Muscle of leg (tissue), 11 donors: ENCODE data around the gene ABCG4. TPM values are rescaled to one million over a fixed set of nuclear protein-coding genes. Genes with fewer than 3 reads are reported as not detected.
A peak's percentile ranks its signal among the peaks of the same experiment; 100 is the strongest.
"Not testable (repeated sequence)": the region's sequence is repeated elsewhere in the genome, so short reads cannot be mapped to it uniquely, and the experiment has no call there.

Source experiments
- DNase-seq: peaks from one replicate; pipeline ENCODE4 v3.0.0; 2013
- H3K27ac ChIP-seq: one replicate; pipeline ENCODE4 v1.5.1; 2013; ENCODE audit warnings: mild to moderate bottlenecking, low read length, control low read depth
- H3K27me3 ChIP-seq: one replicate; pipeline ENCODE4 v1.6.1; 2013; ENCODE audit warnings: low read length; ENCODE audit not compliant: control insufficient read depth, insufficient read depth
- H3K36me3 ChIP-seq: one replicate; pipeline ENCODE4 v1.6.1; 2013; ENCODE audit warnings: low read length; ENCODE audit not compliant: control insufficient read depth, insufficient read depth
- H3K4me1 ChIP-seq: one replicate; pipeline ENCODE4 v1.6.1; 2013; ENCODE audit warnings: low read length; ENCODE audit not compliant: control insufficient read depth, insufficient read depth
- H3K4me3 ChIP-seq: one replicate; pipeline ENCODE4 v1.5.1; 2013; ENCODE audit warnings: low read length, control low read depth
- H3K9me3 ChIP-seq: replicated peaks from 2 replicates; pipeline ENCODE4 v1.6.1; 2013; ENCODE audit warnings: low read depth, low read length; ENCODE audit not compliant: control insufficient read depth
- WGBS: methylation state at CpG from one replicate; pipeline ENCODE4 v1.1.5; 2013; ENCODE audit warnings: missing lambda C conversion rate; ENCODE audit not compliant: insufficient coverage; 5-methylcytosine and 5-hydroxymethylcytosine counted together
- polyA plus RNA-seq, 8 donors: library from polyadenylated mRNA; unstranded; fragments of 120-200 nt; gene quantifications; one replicate each; pipeline versions ENCODE4 v1.2.1 to v1.2.3, GENCODE V29; 2013; ENCODE audit warnings: inconsistent platforms in 1 of 8, low replicate concordance in 1 of 8; ENCODE audit not compliant: insufficient read length in 8 of 8, insufficient read depth in 1 of 8
- total RNA-seq: library from RNA; stranded (reverse); fragments of 120-200 nt; gene quantifications from one replicate; pipeline ENCODE4 v1.2.4, GENCODE V29; 2013

Gene ABCG4
- total and polyA plus RNA-seq, 9 donors, result 0.13 to 0.60 (median 0.26) TPM

- peaks cover 50% of the 10 kb centered on the region for H3K36me3 ChIP-seq
Measured at GRCh38 chr11:119126675-119127268, 22.1 kb upstream of the ABCG4 start.

GRCh38 chr11:119130662-119131061 lies 18.2 kb upstream of the ABCG4 start:
- Histone ChIP-seq H3K27ac (no peak overlapping the region), H3K9me3 (no peaks in the 10 kb centered on the region), H3K4me3 (no peak overlapping the region), H3K36me3 (peaks cover 62% of the 10 kb centered on the region), H3K27me3 (no peaks in the 10 kb centered on the region), H3K4me1 (no peaks in the 10 kb centered on the region)
- DNase-seq, result no peak
- 62% methylated on average over 2 of the region's 3 CpGs for WGBS

More at GRCh38 chr11:119126675-119127268, 22.1 kb upstream of the ABCG4 start:
- Histone ChIP-seq H3K27ac (peak overlapping the region; percentile 54), H3K9me3 (no peaks in the 10 kb centered on the region), H3K4me3 (no peak overlapping the region), H3K27me3 (no peaks in the 10 kb centered on the region), H3K4me1 (peaks cover 8% of the 10 kb centered on the region)
- peak; percentile 50 for DNase-seq
- 20% methylated on average over 1 of the region's 5 CpGs for WGBS

DNA sequence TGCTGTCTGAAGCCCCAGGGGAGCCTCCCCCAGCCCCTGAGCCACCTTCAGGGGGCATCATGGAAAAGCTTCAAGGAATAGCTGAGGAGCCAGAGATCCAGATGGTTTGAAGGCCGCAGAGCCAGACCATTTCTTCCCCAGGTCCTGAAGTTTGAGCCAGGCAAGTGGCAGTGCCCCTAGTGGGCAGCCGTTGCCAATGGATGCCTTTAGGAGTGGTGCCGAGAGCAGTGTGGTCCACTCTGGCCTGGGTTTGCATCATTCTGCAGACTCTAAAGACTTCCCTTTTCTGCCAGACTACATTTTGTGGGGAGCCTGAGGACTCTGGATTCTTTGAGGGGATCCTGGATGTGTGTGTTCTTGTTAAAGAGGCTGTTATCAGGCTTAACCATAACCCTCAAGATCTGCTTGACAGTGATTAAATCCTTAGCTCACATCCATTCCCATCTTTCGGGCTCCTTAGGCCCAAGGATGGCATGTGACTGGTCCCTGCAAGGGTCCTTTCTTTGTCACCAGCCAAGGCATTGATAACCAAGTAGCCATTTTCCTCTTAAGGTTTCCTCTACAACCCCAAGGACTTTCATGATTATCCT lies 14.4 kb upstream of the ABCG4 start:
- Histone ChIP-seq H3K4me1 (no peaks in the 10 kb centered on the region), H3K9me3 (no peaks in the 10 kb centered on the region), H3K36me3 (peaks cover 45% of the 10 kb centered on the region), H3K27me3 (no peaks in the 10 kb centered on the region), H3K4me3 (no peak overlapping the region), H3K27ac (no peak overlapping the region)
- 63% methylated on average over 3 of the region's 4 CpGs for WGBS
- DNase-seq, result no peak

DNA sequence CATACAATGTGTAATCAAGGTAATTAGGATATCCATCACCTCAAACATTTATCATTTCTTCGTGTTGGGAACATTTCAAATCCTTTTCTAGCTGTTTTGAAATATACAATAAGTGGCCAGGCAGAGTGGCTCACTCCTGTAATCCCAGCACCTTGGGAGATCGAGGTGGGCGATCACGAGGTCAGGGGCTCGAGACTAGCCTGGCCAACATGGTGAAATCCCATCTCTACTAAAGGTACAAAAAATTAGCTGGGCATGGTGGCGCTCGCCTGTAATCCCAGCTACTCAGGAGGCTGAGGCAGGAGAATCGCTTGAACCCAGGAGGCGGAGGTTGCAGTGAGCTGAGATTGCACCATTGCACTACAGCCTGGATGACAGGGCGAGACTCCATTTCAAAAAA lies 9.6 kb upstream of the ABCG4 start:
- not testable (repeated sequence) for H3K27me3 ChIP-seq, H3K4me1 ChIP-seq, H3K27ac ChIP-seq, DNase-seq, H3K36me3 ChIP-seq, H3K9me3 ChIP-seq, H3K4me3 ChIP-seq
- WGBS, result no CpG with 5 or more reads among the region's 10 CpGs

- peak; percentile 70 for DNase-seq
- Histone ChIP-seq H3K9me3 (no peaks in the 10 kb centered on the region), H3K4me3 (no peak overlapping the region), H3K27me3 (peaks cover 31% of the 10 kb centered on the region), H3K4me1 (peaks cover 15% of the 10 kb centered on the region), H3K36me3 (no peaks in the 10 kb centered on the region), H3K27ac (no peak overlapping the region)
- WGBS, result 0% methylated on average over 1 of the region's 7 CpGs
Measured at GRCh38 chr11:119144825-119145486, 3.9 kb upstream of the ABCG4 start.

- Histone ChIP-seq H3K4me1 (peaks cover 16% of the 10 kb centered on the region), H3K4me3 (no peak overlapping the region), H3K27me3 (peaks cover 37% of the 10 kb centered on the region), H3K9me3 (no peaks in the 10 kb centered on the region), H3K27ac (no peak overlapping the region), H3K36me3 (no peaks in the 10 kb centered on the region)
- DNase-seq, result no peak
- WGBS, result 57% methylated on average over 3 of the region's 3 CpGs
Measured at GRCh38 chr11:119145551-119145950, 3.3 kb upstream of the ABCG4 start.

GRCh38 chr11:119147604-119148333 lies 1.1 kb upstream of the ABCG4 start:
- no peaks in the 10 kb centered on the region for H3K36me3 ChIP-seq
- H3K4me3 ChIP-seq, result no peak overlapping the region
- WGBS, result 80% methylated on average over 1 of the region's 6 CpGs
- DNase-seq, result peak; percentile 31
- H3K27ac ChIP-seq, result no peak overlapping the region
- H3K4me1 ChIP-seq, result peaks cover 16% of the 10 kb centered on the region
- no peaks in the 10 kb centered on the region for H3K9me3 ChIP-seq
- peaks cover 43% of the 10 kb centered on the region for H3K27me3 ChIP-seq

DNA sequence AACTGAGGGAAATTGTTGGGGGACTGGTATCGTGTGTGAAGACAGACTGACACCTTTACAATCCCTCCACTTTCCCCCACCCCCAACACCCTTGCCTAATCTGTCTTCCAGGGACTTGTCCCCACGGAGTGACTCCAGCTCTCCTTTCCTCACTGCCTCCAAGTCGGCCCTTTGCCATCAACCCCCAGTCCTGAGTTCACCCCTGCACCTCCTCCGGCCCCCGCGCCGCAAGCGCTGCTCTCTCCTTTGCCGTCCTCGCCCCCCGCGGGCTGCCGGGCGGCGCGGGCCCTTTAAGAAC lies 183 bp upstream of the ABCG4 start:
- Histone ChIP-seq H3K4me3 (peak overlapping the region; percentile 45), H3K27me3 (peaks cover 48% of the 10 kb centered on the region), H3K9me3 (no peaks in the 10 kb centered on the region), H3K36me3 (no peaks in the 10 kb centered on the region), H3K4me1 (peaks cover 16% of the 10 kb centered on the region), H3K27ac (no peak overlapping the region)
- peak; percentile 30 for DNase-seq
- WGBS, result under 1% methylated on average over 15 of the region's 16 CpGs

GRCh38 chr11:119149786-119150275 lies 979 bp downstream of the ABCG4 start:
- Histone ChIP-seq H3K27ac (no peak overlapping the region), H3K9me3 (no peaks in the 10 kb centered on the region), H3K36me3 (no peaks in the 10 kb centered on the region), H3K27me3 (peaks cover 52% of the 10 kb centered on the region), H3K4me1 (peaks cover 16% of the 10 kb centered on the region), H3K4me3 (peak overlapping the region; percentile 45)
- no peak for DNase-seq
- 9% methylated on average over 25 of the region's 33 CpGs for WGBS

DNA sequence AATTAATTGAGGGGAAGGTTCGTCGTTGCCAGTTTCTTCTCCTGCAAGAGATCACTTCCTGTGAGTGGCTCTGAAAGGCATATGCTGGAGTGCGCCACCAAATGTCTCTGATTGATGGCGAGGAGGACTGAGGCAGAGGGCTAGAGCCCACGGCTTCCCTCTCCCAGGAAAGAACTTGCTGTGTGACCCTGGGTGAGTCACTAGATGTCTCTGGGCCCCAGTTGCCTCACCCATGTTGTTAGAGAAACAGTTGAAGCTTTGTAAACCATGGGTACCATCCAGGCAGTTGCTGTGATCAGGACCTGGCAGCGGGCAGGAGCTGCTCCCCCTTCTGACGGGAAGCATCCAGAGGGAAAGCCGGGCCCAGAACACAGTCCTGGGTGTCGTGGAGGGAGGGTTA lies 3.2 kb downstream of the ABCG4 start:
- no peaks in the 10 kb centered on the region for H3K9me3 ChIP-seq
- DNase-seq, result no peak
- no peaks in the 10 kb centered on the region for H3K36me3 ChIP-seq
- H3K27me3 ChIP-seq, result peaks cover 47% of the 10 kb centered on the region
- peaks cover 16% of the 10 kb centered on the region for H3K4me1 ChIP-seq
- no peak overlapping the region for H3K4me3 ChIP-seq
- WGBS, result 63% methylated on average over 5 of the region's 9 CpGs
- no peak overlapping the region for H3K27ac ChIP-seq
